ENCODE data around the gene ZNF148.

ZNF148 gene

GRCh38 chr3:125280668-125281361 lies 94.3 kb downstream of the ZNF148 start:
- no peak for TF ChIP-seq JUND (IDR thresholded peaks at IDR 0.05; ENCODE audit: low read depth)
- DNase-seq (ENCODE audit: low read depth in 1 of 2, low spot score in 1 of 2), result peak in 1 of 2 experiments; percentile 16
- in situ Hi-C loops (cut with HindIII; ENCODE audit: low pct_unique_long_range_greater_than_20kb, low sequenced_read_pairs), result no loop called here

- in situ Hi-C loops (cut with HindIII; ENCODE audit: low pct_unique_long_range_greater_than_20kb, low sequenced_read_pairs), result no loop called here
- TF ChIP-seq JUND (IDR thresholded peaks at IDR 0.05; ENCODE audit: low read depth), result no peak
- DNase-seq (ENCODE audit: low read depth in 1 of 2, low spot score in 1 of 2), result no peak
Measured at GRCh38 chr3:125278155-125278554, 97.0 kb downstream of the ZNF148 start.

- no peak for DNase-seq (ENCODE audit: low read depth in 1 of 2, low spot score in 1 of 2)
- in situ Hi-C loops (cut with HindIII; ENCODE audit: low pct_unique_long_range_greater_than_20kb, low sequenced_read_pairs), result no loop called here
- TF ChIP-seq JUND (IDR thresholded peaks at IDR 0.05; ENCODE audit: low read depth), result no peak
Measured at GRCh38 chr3:125271127-125271526, 104.0 kb downstream of the ZNF148 start.

GRCh38 chr3:125267460-125267859 lies 107.7 kb downstream of the ZNF148 start:
- in situ Hi-C loops (cut with HindIII; ENCODE audit: low pct_unique_long_range_greater_than_20kb, low sequenced_read_pairs), result no loop called here
- DNase-seq (ENCODE audit: low read depth in 1 of 2, low spot score in 1 of 2), result no peak
- TF ChIP-seq JUND (IDR thresholded peaks at IDR 0.05; ENCODE audit: low read depth), result no peak

- in situ Hi-C loops (cut with HindIII; ENCODE audit: low pct_unique_long_range_greater_than_20kb, low sequenced_read_pairs), result no loop called here
- no peak for TF ChIP-seq JUND (IDR thresholded peaks at IDR 0.05; ENCODE audit: low read depth)
Measured at GRCh38 chr3:125266971-125267370, 108.2 kb downstream of the ZNF148 start.

GRCh38 chr3:125262161-125262560 lies 113.0 kb downstream of the ZNF148 start:
- no peak for TF ChIP-seq JUND (IDR thresholded peaks at IDR 0.05; ENCODE audit: low read depth)
- in situ Hi-C loops (cut with HindIII; ENCODE audit: low pct_unique_long_range_greater_than_20kb, low sequenced_read_pairs), result no loop called here
- DNase-seq (ENCODE audit: low read depth in 1 of 2, low spot score in 1 of 2), result no peak

More at GRCh38 chr3:125266971-125267370, 108.2 kb downstream of the ZNF148 start:
- no peak for DNase-seq (ENCODE audit: low read depth in 1 of 2, low spot score in 1 of 2)

GRCh38 chr3:125261031-125261430 lies 114.1 kb downstream of the ZNF148 start:
- in situ Hi-C loops (cut with HindIII; ENCODE audit: low pct_unique_long_range_greater_than_20kb, low sequenced_read_pairs), result no loop called here
- no peak for TF ChIP-seq JUND (IDR thresholded peaks at IDR 0.05; ENCODE audit: low read depth)

GRCh38 chr3:125260158-125260557 lies 115.0 kb downstream of the ZNF148 start:
- DNase-seq (ENCODE audit: low read depth in 1 of 2, low spot score in 1 of 2), result no peak
- TF ChIP-seq JUND (IDR thresholded peaks at IDR 0.05; ENCODE audit: low read depth), result no peak
- in situ Hi-C loops (cut with HindIII; ENCODE audit: low pct_unique_long_range_greater_than_20kb, low sequenced_read_pairs), result no loop called here

More at GRCh38 chr3:125261031-125261430, 114.1 kb downstream of the ZNF148 start:
- no peak for DNase-seq (ENCODE audit: low read depth in 1 of 2, low spot score in 1 of 2)

- in situ Hi-C loops (cut with HindIII; ENCODE audit: low pct_unique_long_range_greater_than_20kb, low sequenced_read_pairs), result no loop called here
- TF ChIP-seq JUND (IDR thresholded peaks at IDR 0.05; ENCODE audit: low read depth), result no peak
Measured at GRCh38 chr3:125257536-125257935, 117.6 kb downstream of the ZNF148 start.

GRCh38 chr3:125256675-125257074 lies 118.5 kb downstream of the ZNF148 start:
- in situ Hi-C loops (cut with HindIII; ENCODE audit: low pct_unique_long_range_greater_than_20kb, low sequenced_read_pairs), result no loop called here
- no peak for DNase-seq (ENCODE audit: low read depth in 1 of 2, low spot score in 1 of 2)
- TF ChIP-seq JUND (IDR thresholded peaks at IDR 0.05; ENCODE audit: low read depth), result no peak

More at GRCh38 chr3:125257536-125257935, 117.6 kb downstream of the ZNF148 start:
- DNase-seq (ENCODE audit: low read depth in 1 of 2, low spot score in 1 of 2), result no peak

- no peak for DNase-seq (ENCODE audit: low read depth in 1 of 2, low spot score in 1 of 2)
- no peak for TF ChIP-seq JUND (IDR thresholded peaks at IDR 0.05; ENCODE audit: low read depth)
- in situ Hi-C loops (cut with HindIII; ENCODE audit: low pct_unique_long_range_greater_than_20kb, low sequenced_read_pairs), result no loop called here
Measured at GRCh38 chr3:125250973-125251372, 124.2 kb downstream of the ZNF148 start.

GRCh38 chr3:125246237-125246636 lies 128.9 kb downstream of the ZNF148 start:
- TF ChIP-seq JUND (IDR thresholded peaks at IDR 0.05; ENCODE audit: low read depth), result no peak
- DNase-seq (ENCODE audit: low read depth in 1 of 2, low spot score in 1 of 2), result no peak
- in situ Hi-C loops (cut with HindIII; ENCODE audit: low pct_unique_long_range_greater_than_20kb, low sequenced_read_pairs), result no loop called here

GRCh38 chr3:125245521-125245920 lies 129.6 kb downstream of the ZNF148 start:
- DNase-seq (ENCODE audit: low read depth in 1 of 2, low spot score in 1 of 2), result no peak
- in situ Hi-C loops (cut with HindIII; ENCODE audit: low pct_unique_long_range_greater_than_20kb, low sequenced_read_pairs), result no loop called here
- TF ChIP-seq JUND (IDR thresholded peaks at IDR 0.05; ENCODE audit: low read depth), result no peak

- no peak for TF ChIP-seq JUND (IDR thresholded peaks at IDR 0.05; ENCODE audit: low read depth)
- in situ Hi-C loops (cut with HindIII; ENCODE audit: low pct_unique_long_range_greater_than_20kb, low sequenced_read_pairs), result no loop called here
- DNase-seq (ENCODE audit: low read depth in 1 of 2, low spot score in 1 of 2), result no peak
Measured at GRCh38 chr3:125240496-125240895, 134.6 kb downstream of the ZNF148 start.
